Peyer's patch (tissue), 4 donors: ENCODE results near the gene MAP4K5. TPM values are rescaled to one million over a fixed set of nuclear protein-coding genes. Genes with fewer than 3 reads are reported as not detected.

Source experiments
- DNase-seq, 3 donors: peaks; one replicate each; pipeline ENCODE4 v3.0.0-alpha.2; 2017 to 2019
- H3K27ac ChIP-seq, 4 donors: fragments of 200-600 bp; sonication (generic); one replicate each; pipeline ENCODE4 v1.5.1; 2016 to 2019
- H3K27me3 ChIP-seq, 2 donors: fragments of 200-600 bp; sonication (generic); one replicate each; pipeline ENCODE4 v1.5.1; 2019
- H3K36me3 ChIP-seq, 3 donors: fragments of 200-600 bp; sonication (generic); one replicate each; pipeline ENCODE4 v1.5.1; 2016 to 2019
- H3K4me1 ChIP-seq, 4 donors: fragments of 200-600 bp; sonication (generic); one replicate each; pipeline ENCODE4 v1.5.1; 2016 to 2019
- H3K4me3 ChIP-seq, 4 donors: fragments of 200-600 bp; sonication (generic); 1 replicate in 3 of 4; 2 replicates in 1 of 4; pipeline ENCODE4 v1.5.1; 2016 to 2019; ENCODE audit warnings: mild to moderate bottlenecking in 1 of 4
- H3K9me3 ChIP-seq, 4 donors: fragments of 200-600 bp; sonication (generic); one replicate each; pipeline ENCODE4 v1.5.1; 2016 to 2019; ENCODE audit warnings: mild to moderate bottlenecking in 1 of 4
- CTCF ChIP-seq, 6 experiments: fragments of 450-650 bp in 4 of 6; fragments of 200-600 bp in 2 of 6; sonication (generic) in 1 of 6; IDR thresholded peaks; one replicate each; pipeline ENCODE4 v1.5.1; 2017 to 2019; ENCODE audit warnings: antibody characterized with exemption in 6 of 6, mild to moderate bottlenecking in 3 of 6, moderate library complexity in 1 of 6
- POLR2A ChIP-seq, 2 donors: fragments of 450-650 bp; IDR thresholded peaks; one replicate each; pipeline ENCODE4 v1.5.1; 2017; ENCODE audit warnings: antibody characterized with exemption in 2 of 2, mild to moderate bottlenecking in 2 of 2, moderate library complexity in 2 of 2
- total RNA-seq, 4 donors: library from RNA; depleted of rRNA; stranded (reverse); fragments of >200 nt; gene quantifications; one replicate each; pipeline ENCODE4 v1.1.0, GENCODE V29; 2016

MAP4K5 gene
- total RNA-seq, 4 donors from 2014 or later: 47.1 to 123 (median 78.4) TPM

DNA sequence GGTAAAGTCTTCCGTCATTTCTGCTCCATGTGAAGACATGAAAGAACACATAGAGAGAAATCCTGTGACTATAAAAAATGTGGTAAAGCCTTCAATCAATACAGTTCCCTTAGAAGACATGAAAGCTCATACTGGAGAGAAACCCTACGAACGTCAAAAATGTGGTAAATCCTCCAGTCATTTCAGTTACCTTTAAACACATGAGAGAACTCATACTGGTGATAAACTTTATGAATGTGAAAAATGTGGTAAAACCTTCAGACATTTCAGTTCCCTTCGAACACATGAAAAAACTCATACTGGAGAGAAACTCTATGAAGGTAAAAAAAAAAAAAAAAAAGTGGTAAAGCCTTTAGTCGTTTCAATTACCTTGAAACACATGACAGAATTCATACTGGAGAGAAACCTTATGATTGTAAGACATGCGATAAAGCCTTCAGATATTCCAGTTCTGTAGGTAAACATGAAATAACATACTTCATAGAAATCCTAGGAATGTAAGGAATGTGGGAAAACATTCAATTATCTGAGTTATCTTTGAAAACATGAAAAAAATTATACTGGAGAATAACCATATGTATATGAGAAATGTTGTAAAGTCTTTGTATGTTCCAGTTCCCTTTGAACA is 60.4 kb downstream of the MAP4K5 start:
- Histone ChIP-seq H3K4me3 (no peak overlapping the region), H3K4me1 (no peaks in the 10 kb centered on the region), H3K9me3 (peaks cover 0 to 25% (median 0%) of the 10 kb centered on the region in 4 donors), H3K36me3 (peaks cover 0 to 66% (median 0%) of the 10 kb centered on the region in 3 donors), H3K27ac (no peak overlapping the region), H3K27me3 (no peaks in the 10 kb centered on the region)
- DNase-seq: no peak
- TF ChIP-seq POLR2A (IDR thresholded peaks at IDR 0.05) (no peak), CTCF (IDR thresholded peaks at IDR 0.05) (no peak)

DNA sequence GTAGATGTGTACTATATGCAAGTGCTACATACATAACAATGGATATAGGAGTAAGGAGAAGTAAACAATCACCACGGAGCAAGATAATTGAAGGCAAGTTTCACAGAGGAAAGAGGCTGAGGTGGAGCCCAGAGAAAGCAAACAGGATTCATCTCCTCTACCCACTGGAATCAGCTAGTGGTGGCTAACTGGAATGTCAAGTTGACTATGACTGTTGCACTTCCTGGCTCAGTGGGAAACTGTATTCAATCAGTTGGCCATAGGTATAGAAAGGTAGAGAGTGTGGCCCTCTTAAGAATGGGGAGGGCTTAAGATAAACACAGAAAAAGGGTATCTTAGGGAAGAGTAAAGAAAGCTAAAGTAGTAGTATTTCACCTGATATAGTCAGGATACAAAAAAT is 62.4 kb downstream of the MAP4K5 start:
- no peak for DNase-seq
- no peak overlapping the region for H3K4me3 ChIP-seq
- H3K4me1 ChIP-seq: no peaks in the 10 kb centered on the region
- H3K9me3 ChIP-seq: peaks cover 0 to 25% (median 0%) of the 10 kb centered on the region in 4 donors
- no peaks in the 10 kb centered on the region for H3K27me3 ChIP-seq
- no peak overlapping the region for H3K27ac ChIP-seq
- TF ChIP-seq POLR2A (IDR thresholded peaks at IDR 0.05) (no peak), CTCF (IDR thresholded peaks at IDR 0.05) (no peak)
- peaks cover 0 to 72% (median 0%) of the 10 kb centered on the region in 3 donors for H3K36me3 ChIP-seq

DNA sequence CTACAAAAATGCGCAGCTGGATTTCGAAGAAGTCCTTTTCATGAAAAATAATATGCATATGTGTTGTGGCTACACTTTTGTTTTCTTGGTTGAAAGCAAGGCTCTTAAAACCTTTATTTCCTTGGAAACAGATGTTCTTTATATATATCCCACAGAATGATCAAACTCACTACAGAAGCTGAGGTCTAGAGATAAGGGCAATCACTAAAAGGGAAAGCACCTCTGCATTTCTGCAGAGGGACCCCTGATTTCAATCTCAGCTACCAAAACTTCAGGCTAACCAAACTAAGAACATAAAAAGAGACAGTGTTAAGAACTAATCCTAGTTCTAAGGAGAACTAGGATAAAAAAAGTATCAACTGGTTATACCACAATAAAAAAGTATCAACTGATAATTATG is 70.3 kb downstream of the MAP4K5 start:
- no peaks in the 10 kb centered on the region for H3K4me1 ChIP-seq
- TF ChIP-seq CTCF (IDR thresholded peaks at IDR 0.05) (no peak), POLR2A (IDR thresholded peaks at IDR 0.05) (no peak)
- no peak overlapping the region for H3K27ac ChIP-seq
- H3K4me3 ChIP-seq: no peak overlapping the region
- DNase-seq: no peak
- H3K27me3 ChIP-seq: no peaks in the 10 kb centered on the region
- peaks cover 0 to 60% (median 0%) of the 10 kb centered on the region in 3 donors for H3K36me3 ChIP-seq
- H3K9me3 ChIP-seq: no peaks in the 10 kb centered on the region

- DNase-seq: no peak
Observed at GRCh38 chr14:50453869-50454268, 78.5 kb downstream of the MAP4K5 start.

DNA sequence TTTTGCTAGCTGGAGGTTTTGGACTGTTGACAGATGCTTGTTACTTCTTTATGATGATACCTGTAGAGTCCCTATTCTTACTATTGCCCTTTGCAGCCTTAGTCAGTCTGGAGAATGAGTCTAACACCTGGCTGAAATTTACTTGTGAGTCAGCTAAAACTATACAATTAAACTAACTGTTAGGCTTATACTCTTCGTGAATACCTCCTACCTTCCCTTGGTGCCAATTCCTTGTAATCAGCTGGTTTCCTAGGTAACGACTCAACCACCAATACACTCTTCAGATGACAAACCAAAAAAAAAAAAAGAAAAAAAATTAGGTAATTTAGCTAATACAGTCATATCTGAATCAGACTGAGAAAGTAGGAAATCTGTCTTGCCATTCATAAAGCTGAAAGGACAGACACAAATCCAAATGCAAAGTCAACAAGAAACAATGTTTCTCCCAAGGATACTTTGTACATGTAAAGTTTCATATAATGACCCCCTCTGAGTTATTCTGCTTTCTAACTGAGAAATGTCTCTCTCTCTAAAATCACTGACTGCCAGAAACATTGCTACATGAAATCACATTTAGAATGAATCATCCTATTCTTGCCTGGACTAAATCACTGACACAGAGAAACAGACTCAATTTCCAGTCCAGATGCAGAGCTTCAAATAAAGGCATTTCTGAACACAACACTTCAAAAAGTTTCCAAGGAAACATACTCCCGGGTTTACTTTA is 79.2 kb downstream of the MAP4K5 start:
- TF ChIP-seq CTCF (IDR thresholded peaks at IDR 0.05): no peak
- TF ChIP-seq POLR2A (IDR thresholded peaks at IDR 0.05): no peak
- Histone ChIP-seq H3K4me3 (no peak overlapping the region), H3K27ac (no peak overlapping the region), H3K9me3 (no peaks in the 10 kb centered on the region), H3K27me3 (no peaks in the 10 kb centered on the region), H3K4me1 (no peaks in the 10 kb centered on the region), H3K36me3 (peaks cover 0 to 76% (median 4%) of the 10 kb centered on the region in 3 donors)
- DNase-seq: no peak

More at GRCh38 chr14:50453869-50454268, 78.5 kb downstream of the MAP4K5 start:
- Histone ChIP-seq H3K27ac (no peak overlapping the region), H3K9me3 (no peaks in the 10 kb centered on the region), H3K4me1 (no peaks in the 10 kb centered on the region), H3K36me3 (peaks cover 0 to 76% (median 4%) of the 10 kb centered on the region in 3 donors), H3K4me3 (no peak overlapping the region), H3K27me3 (no peaks in the 10 kb centered on the region)
- TF ChIP-seq CTCF (IDR thresholded peaks at IDR 0.05) (no peak), POLR2A (IDR thresholded peaks at IDR 0.05) (no peak)
